Measurements from ENCODE around the gene PDCD6IP. TPM values are rescaled to one million over a fixed set of nuclear protein-coding genes. Genes with fewer than 3 reads are reported as not detected.

Gene PDCD6IP
- total RNA-seq, 1 experiment from 2014 or later: 205 TPM

GRCh38 chr3:33858131-33858530 is 59.7 kb downstream of the PDCD6IP start:
- TSS peak; percentile 13 for BruUV-seq (replicated peaks)
- no peak overlapping the region for H3K4me3 ChIP-seq (ENCODE audit: low read depth in 2 of 2, low read length in 2 of 2)
- intact Hi-C loops (cut with micrococcal nuclease; ENCODE audit: unreplicated experiment) (no loop called here), in situ Hi-C loops (cut with HindIII; ENCODE audit: low pct_unique_long_range_greater_than_20kb, low sequenced_read_pairs) (no loop called here)
- ChIA-PET POLR2A (no interaction called here), CTCF (no interaction called here)
- TF ChIP-seq SIN3A (IDR thresholded peaks at IDR 0.05; ENCODE audit: borderline replicate concordance, insufficient read depth, low read depth, low read length) (no peak), TCF7L2 (IDR thresholded peaks at IDR 0.05; ENCODE audit: low read depth, low read length) (no peak), POLR2AphosphoS5 (IDR thresholded peaks at IDR 0.05; ENCODE audit: low read depth, low read length) (no peak), REST (IDR thresholded peaks at IDR 0.05; ENCODE audit: insufficient read depth in 1 of 2, low read depth in 2 of 2, low read length in 1 of 2) (no peak), CTCF (IDR thresholded peaks at IDR 0.05) (no peak)
- peaks cover 10% of the 10 kb centered on the region for H3K36me3 ChIP-seq (ENCODE audit: control insufficient read depth, insufficient read depth, low read length)
- ATAC-seq: no peak
- H3K9me3 ChIP-seq (ENCODE audit: control insufficient read depth, insufficient read depth, low read depth, low read length): no peaks in the 10 kb centered on the region
- H3K4me1 ChIP-seq (ENCODE audit: control insufficient read depth, insufficient read depth, low read length): no peaks in the 10 kb centered on the region
- no peak overlapping the region for H3K27ac ChIP-seq (ENCODE audit: low read length)
- DNase-seq (ENCODE audit: low read depth, low spot score): no peak
- no peaks in the 10 kb centered on the region for H3K27me3 ChIP-seq (ENCODE audit: control insufficient read depth, insufficient read depth, low read length)

GRCh38 chr3:33860373-33861050 is 62.1 kb downstream of the PDCD6IP start:
- peaks cover 20% of the 10 kb centered on the region for H3K36me3 ChIP-seq (ENCODE audit: control insufficient read depth, insufficient read depth, low read length)
- ChIA-PET CTCF (no interaction called here), POLR2A (interaction anchor here (0.6 to 0.7 kb wide), 2 partner anchors 183 to 974 kb away, joined by 3 read pairs; no protein-coding TSS in a partner anchor)
- no peaks in the 10 kb centered on the region for H3K27me3 ChIP-seq (ENCODE audit: control insufficient read depth, insufficient read depth, low read length)
- DNase-seq (ENCODE audit: low read depth, low spot score) (no peak), ATAC-seq (no peak)
- in situ Hi-C loops (cut with HindIII; ENCODE audit: low pct_unique_long_range_greater_than_20kb, low sequenced_read_pairs): no loop called here
- intact Hi-C loops (cut with micrococcal nuclease; ENCODE audit: unreplicated experiment): no loop called here
- no peak overlapping the region for H3K4me3 ChIP-seq (ENCODE audit: low read depth in 2 of 2, low read length in 2 of 2)
- no peaks in the 10 kb centered on the region for H3K9me3 ChIP-seq (ENCODE audit: control insufficient read depth, insufficient read depth, low read depth, low read length)
- no TSS peak for BruUV-seq (replicated peaks)
- H3K27ac ChIP-seq (ENCODE audit: low read length): no peak overlapping the region
- H3K4me1 ChIP-seq (ENCODE audit: control insufficient read depth, insufficient read depth, low read length): no peaks in the 10 kb centered on the region
- TF ChIP-seq TCF7L2 (IDR thresholded peaks at IDR 0.05; ENCODE audit: low read depth, low read length): no peak
- TF ChIP-seq SIN3A (IDR thresholded peaks at IDR 0.05; ENCODE audit: borderline replicate concordance, insufficient read depth, low read depth, low read length): no peak
- no peak for TF ChIP-seq REST (IDR thresholded peaks at IDR 0.05; ENCODE audit: insufficient read depth in 1 of 2, low read depth in 2 of 2, low read length in 1 of 2)
- TF ChIP-seq CTCF (IDR thresholded peaks at IDR 0.05): no peak
- no peak for TF ChIP-seq POLR2AphosphoS5 (IDR thresholded peaks at IDR 0.05; ENCODE audit: low read depth, low read length)
